BLaER1 treated with 17β-estradiol and CSF1 and Interleukin-3, amounts not matched to agents 10 nM and 100 nM (cell line): Measurements from ENCODE around the gene NHSL2.

ENCODE experiments used
- H3K27ac ChIP-seq, 11 experiments: shearing (Covaris generic); formaldehyde crosslinking; 2 replicates each; pipeline ENCODE4 v1.8.1; 2022
- H3K27me3 ChIP-seq, 11 experiments: shearing (Covaris generic); formaldehyde crosslinking; 2 replicates each; pipeline ENCODE4 v1.8.1; 2022
- H3K36me3 ChIP-seq, 11 experiments: shearing (Covaris generic); formaldehyde crosslinking; 2 replicates each; pipeline ENCODE4 v1.8.1; 2022
- H3K4me1 ChIP-seq, 10 experiments: shearing (Covaris generic); formaldehyde crosslinking; 2 replicates each; pipeline ENCODE4 v1.8.1; 2022
- H3K4me2 ChIP-seq, 11 experiments: shearing (Covaris generic); formaldehyde crosslinking; 2 replicates each; pipeline ENCODE4 v1.8.1; 2022
- H3K4me3 ChIP-seq, 10 experiments: shearing (Covaris generic); formaldehyde crosslinking; 2 replicates each; pipeline ENCODE4 v1.8.1; 2022
- H3K9ac ChIP-seq, 11 experiments: shearing (Covaris generic); formaldehyde crosslinking; 2 replicates each; pipeline ENCODE4 v1.8.1; 2022
- H3K9me3 ChIP-seq, 11 experiments: shearing (Covaris generic); formaldehyde crosslinking; replicated peaks in 1 of 11; 2 replicates each; pipeline ENCODE4 v1.8.1; 2022
- H4K20me1 ChIP-seq, 11 experiments: shearing (Covaris generic); formaldehyde crosslinking; 2 replicates each; pipeline ENCODE4 v1.8.1; 2022
- Cebpa-rat ChIP-seq, 11 experiments: shearing (Covaris generic); IDR thresholded peaks; 2 replicates each; pipeline ENCODE4 v1.8.1; 2022

NHSL2 gene

GRCh38 chrX:72069350-72070160 lies 158.9 kb downstream of the NHSL2 start:
- Histone ChIP-seq H3K9me3 (no peaks in the 10 kb centered on the region), H4K20me1 (peaks cover 0 to 11% (median 0%) of the 10 kb centered on the region in 11 experiments; a peak in 5 of 22 replicates), H3K36me3 (no peaks in the 10 kb centered on the region), H3K27ac (no peak overlapping the region), H3K4me1 (peaks cover 0 to 14% (median 0%) of the 10 kb centered on the region in 10 experiments; a peak in 4 of 20 replicates), H3K9ac (no peak overlapping the region), H3K4me3 (no peak overlapping the region), H3K27me3 (peaks cover 97 to 100% (median 100%) of the 10 kb centered on the region in 11 experiments), H3K4me2 (peak overlapping the region in 3 of 11 experiments; percentile 21 to 33 (median 30); a peak in 3 of 22 replicates)
- TF ChIP-seq Cebpa-rat (IDR thresholded peaks at IDR 0.05) = no peak

- no peak overlapping the region for H3K4me3 ChIP-seq
- no peak overlapping the region for H3K9ac ChIP-seq
- H3K27me3 ChIP-seq = peaks cover 92 to 100% (median 98%) of the 10 kb centered on the region in 11 experiments
- H3K9me3 ChIP-seq = no peaks in the 10 kb centered on the region
- no peaks in the 10 kb centered on the region for H3K36me3 ChIP-seq
- no peak for TF ChIP-seq Cebpa-rat (IDR thresholded peaks at IDR 0.05)
- peaks cover 0 to 7% (median 0%) of the 10 kb centered on the region in 11 experiments; a peak in 4 of 22 replicates for H4K20me1 ChIP-seq
- no peak overlapping the region for H3K27ac ChIP-seq
- H3K4me1 ChIP-seq = peaks cover 0 to 6% (median 0%) of the 10 kb centered on the region in 10 experiments; a peak in 3 of 20 replicates
- H3K4me2 ChIP-seq = no peak overlapping the region
Observed at GRCh38 chrX:72071213-72071612, 160.6 kb downstream of the NHSL2 start.

- no peak overlapping the region for H3K4me3 ChIP-seq
- no peaks in the 10 kb centered on the region for H3K36me3 ChIP-seq
- peaks cover 0 to under 1% (median 0%) of the 10 kb centered on the region in 11 experiments; a peak in 3 of 22 replicates for H4K20me1 ChIP-seq
Observed at GRCh38 chrX:72073633-72074032, 163.0 kb downstream of the NHSL2 start.

GRCh38 chrX:72078411-72078810 lies 167.8 kb downstream of the NHSL2 start:
- Histone ChIP-seq H3K4me2 (peak overlapping the region in 6 of 11 experiments; percentile 23 to 76 (median 72); a peak in 12 of 22 replicates), H3K9me3 (no peaks in the 10 kb centered on the region), H3K27ac (no peak overlapping the region), H3K4me1 (peaks cover 0 to 45% (median 29%) of the 10 kb centered on the region in 10 experiments; a peak in 13 of 20 replicates), H3K36me3 (no peaks in the 10 kb centered on the region), H3K4me3 (no peak overlapping the region), H4K20me1 (no peaks in the 10 kb centered on the region; a peak in 3 of 22 replicates), H3K27me3 (peaks cover 43 to 99% (median 89%) of the 10 kb centered on the region in 11 experiments), H3K9ac (no peak overlapping the region)
- no peak for TF ChIP-seq Cebpa-rat (IDR thresholded peaks at IDR 0.05)

More at GRCh38 chrX:72073633-72074032, 163.0 kb downstream of the NHSL2 start:
- H3K27ac ChIP-seq = no peak overlapping the region
- TF ChIP-seq Cebpa-rat (IDR thresholded peaks at IDR 0.05) = no peak
- H3K4me2 ChIP-seq = no peak overlapping the region
- H3K9me3 ChIP-seq = no peaks in the 10 kb centered on the region
- no peak overlapping the region for H3K9ac ChIP-seq
- peaks cover 76 to 100% (median 98%) of the 10 kb centered on the region in 11 experiments for H3K27me3 ChIP-seq
- H3K4me1 ChIP-seq = peaks cover 0 to 20% (median 10%) of the 10 kb centered on the region in 10 experiments; a peak in 11 of 20 replicates

GRCh38 chrX:72079607-72080006 lies 169.0 kb downstream of the NHSL2 start:
- peaks cover 0 to 45% (median 29%) of the 10 kb centered on the region in 10 experiments; a peak in 13 of 20 replicates for H3K4me1 ChIP-seq
- H3K9me3 ChIP-seq = no peaks in the 10 kb centered on the region
- no peak for TF ChIP-seq Cebpa-rat (IDR thresholded peaks at IDR 0.05)
- H3K27me3 ChIP-seq = peaks cover 32 to 99% (median 88%) of the 10 kb centered on the region in 11 experiments
- H3K4me3 ChIP-seq = no peak overlapping the region; a peak in 1 of 20 replicates
- peak overlapping the region in 6 of 11 experiments; percentile 18 to 74 (median 50); a peak in 10 of 22 replicates for H3K27ac ChIP-seq
- no peaks in the 10 kb centered on the region; a peak in 4 of 22 replicates for H4K20me1 ChIP-seq
- peak overlapping the region in 8 of 11 experiments; percentile 6 to 76 (median 68); a peak in 14 of 22 replicates for H3K4me2 ChIP-seq
- no peaks in the 10 kb centered on the region for H3K36me3 ChIP-seq
- peak overlapping the region in 3 of 11 experiments; percentile 29 to 48 (median 39); a peak in 2 of 22 replicates for H3K9ac ChIP-seq

- Histone ChIP-seq H3K4me3 (no peak overlapping the region; a peak in 1 of 20 replicates), H3K27me3 (peaks cover 27 to 99% (median 88%) of the 10 kb centered on the region in 11 experiments), H3K9ac (peak overlapping the region in 3 of 11 experiments; percentile 29 to 48 (median 39); a peak in 2 of 22 replicates), H3K27ac (peak overlapping the region in 6 of 11 experiments; percentile 18 to 74 (median 50); a peak in 9 of 22 replicates), H4K20me1 (no peaks in the 10 kb centered on the region; a peak in 4 of 22 replicates), H3K9me3 (no peaks in the 10 kb centered on the region), H3K36me3 (no peaks in the 10 kb centered on the region), H3K4me1 (peaks cover 0 to 45% (median 29%) of the 10 kb centered on the region in 10 experiments; a peak in 13 of 20 replicates), H3K4me2 (peak overlapping the region in 8 of 11 experiments; percentile 6 to 76 (median 68); a peak in 14 of 22 replicates)
- no peak for TF ChIP-seq Cebpa-rat (IDR thresholded peaks at IDR 0.05)
Observed at GRCh38 chrX:72080150-72080549, 169.5 kb downstream of the NHSL2 start.

- Histone ChIP-seq H3K4me3 (no peak overlapping the region), H3K27ac (no peak overlapping the region), H3K9ac (no peak overlapping the region), H3K4me1 (peaks cover 0 to 45% (median 29%) of the 10 kb centered on the region in 10 experiments; a peak in 13 of 20 replicates), H3K9me3 (no peaks in the 10 kb centered on the region), H3K27me3 (peaks cover 21 to 99% (median 89%) of the 10 kb centered on the region in 11 experiments), H4K20me1 (no peaks in the 10 kb centered on the region; a peak in 4 of 22 replicates), H3K4me2 (peak overlapping the region in 6 of 11 experiments; percentile 23 to 76 (median 72); a peak in 10 of 22 replicates), H3K36me3 (no peaks in the 10 kb centered on the region)
- no peak for TF ChIP-seq Cebpa-rat (IDR thresholded peaks at IDR 0.05)
Observed at GRCh38 chrX:72080800-72081199, 170.2 kb downstream of the NHSL2 start.

GRCh38 chrX:72081605-72082320 lies 171.1 kb downstream of the NHSL2 start:
- no peak for TF ChIP-seq Cebpa-rat (IDR thresholded peaks at IDR 0.05)
- Histone ChIP-seq H4K20me1 (no peaks in the 10 kb centered on the region; a peak in 4 of 22 replicates), H3K4me1 (peaks cover 0 to 45% (median 29%) of the 10 kb centered on the region in 10 experiments; a peak in 13 of 20 replicates), H3K9me3 (no peaks in the 10 kb centered on the region), H3K9ac (no peak overlapping the region), H3K27me3 (peaks cover 21 to 95% (median 84%) of the 10 kb centered on the region in 11 experiments), H3K36me3 (no peaks in the 10 kb centered on the region), H3K27ac (no peak overlapping the region), H3K4me3 (no peak overlapping the region), H3K4me2 (peak overlapping the region in 2 of 11 experiments; percentile 66 to 76; a peak in 2 of 22 replicates)
